ENCODE results near the gene ACKR1.

Gene ACKR1

GRCh38 chr1:159173320-159173719 is 31.4 kb upstream of the ACKR1 start:
- TF ChIP-seq, protein P1, sequence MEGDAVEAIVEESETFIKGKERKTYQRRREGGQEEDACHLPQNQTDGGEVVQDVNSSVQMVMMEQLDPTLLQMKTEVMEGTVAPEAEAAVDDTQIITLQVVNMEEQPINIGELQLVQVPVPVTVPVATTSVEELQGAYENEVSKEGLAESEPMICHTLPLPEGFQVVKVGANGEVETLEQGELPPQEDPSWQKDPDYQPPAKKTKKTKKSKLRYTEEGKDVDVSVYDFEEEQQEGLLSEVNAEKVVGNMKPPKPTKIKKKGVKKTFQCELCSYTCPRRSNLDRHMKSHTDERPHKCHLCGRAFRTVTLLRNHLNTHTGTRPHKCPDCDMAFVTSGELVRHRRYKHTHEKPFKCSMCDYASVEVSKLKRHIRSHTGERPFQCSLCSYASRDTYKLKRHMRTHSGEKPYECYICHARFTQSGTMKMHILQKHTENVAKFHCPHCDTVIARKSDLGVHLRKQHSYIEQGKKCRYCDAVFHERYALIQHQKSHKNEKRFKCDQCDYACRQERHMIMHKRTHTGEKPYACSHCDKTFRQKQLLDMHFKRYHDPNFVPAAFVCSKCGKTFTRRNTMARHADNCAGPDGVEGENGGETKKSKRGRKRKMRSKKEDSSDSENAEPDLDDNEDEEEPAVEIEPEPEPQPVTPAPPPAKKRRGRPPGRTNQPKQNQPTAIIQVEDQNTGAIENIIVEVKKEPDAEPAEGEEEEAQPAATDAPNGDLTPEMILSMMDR (IDR thresholded peaks at IDR 0.05; ENCODE audit: insufficient read depth, low read length): no peak
- TF ChIP-seq, protein P2, sequence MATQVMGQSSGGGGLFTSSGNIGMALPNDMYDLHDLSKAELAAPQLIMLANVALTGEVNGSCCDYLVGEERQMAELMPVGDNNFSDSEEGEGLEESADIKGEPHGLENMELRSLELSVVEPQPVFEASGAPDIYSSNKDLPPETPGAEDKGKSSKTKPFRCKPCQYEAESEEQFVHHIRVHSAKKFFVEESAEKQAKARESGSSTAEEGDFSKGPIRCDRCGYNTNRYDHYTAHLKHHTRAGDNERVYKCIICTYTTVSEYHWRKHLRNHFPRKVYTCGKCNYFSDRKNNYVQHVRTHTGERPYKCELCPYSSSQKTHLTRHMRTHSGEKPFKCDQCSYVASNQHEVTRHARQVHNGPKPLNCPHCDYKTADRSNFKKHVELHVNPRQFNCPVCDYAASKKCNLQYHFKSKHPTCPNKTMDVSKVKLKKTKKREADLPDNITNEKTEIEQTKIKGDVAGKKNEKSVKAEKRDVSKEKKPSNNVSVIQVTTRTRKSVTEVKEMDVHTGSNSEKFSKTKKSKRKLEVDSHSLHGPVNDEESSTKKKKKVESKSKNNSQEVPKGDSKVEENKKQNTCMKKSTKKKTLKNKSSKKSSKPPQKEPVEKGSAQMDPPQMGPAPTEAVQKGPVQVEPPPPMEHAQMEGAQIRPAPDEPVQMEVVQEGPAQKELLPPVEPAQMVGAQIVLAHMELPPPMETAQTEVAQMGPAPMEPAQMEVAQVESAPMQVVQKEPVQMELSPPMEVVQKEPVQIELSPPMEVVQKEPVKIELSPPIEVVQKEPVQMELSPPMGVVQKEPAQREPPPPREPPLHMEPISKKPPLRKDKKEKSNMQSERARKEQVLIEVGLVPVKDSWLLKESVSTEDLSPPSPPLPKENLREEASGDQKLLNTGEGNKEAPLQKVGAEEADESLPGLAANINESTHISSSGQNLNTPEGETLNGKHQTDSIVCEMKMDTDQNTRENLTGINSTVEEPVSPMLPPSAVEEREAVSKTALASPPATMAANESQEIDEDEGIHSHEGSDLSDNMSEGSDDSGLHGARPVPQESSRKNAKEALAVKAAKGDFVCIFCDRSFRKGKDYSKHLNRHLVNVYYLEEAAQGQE (IDR thresholded peaks at IDR 0.05; ENCODE audit: insufficient replicate concordance, low read depth): no peak
- TF ChIP-seq SPI1 (IDR thresholded peaks at IDR 0.05; ENCODE audit: borderline replicate concordance, low read depth) (no peak), POLR2AphosphoS5 (IDR thresholded peaks at IDR 0.05; ENCODE audit: low read depth) (no peak), GABPA (IDR thresholded peaks at IDR 0.05; ENCODE audit: low read depth) (no peak)
- no peak for DNase-seq (ENCODE audit: low read depth in 1 of 2, low spot score in 1 of 2)
- Histone ChIP-seq H3K27me3 (ENCODE audit: insufficient read depth, poor library complexity, severe bottlenecking) (peaks cover 44% of the 10 kb centered on the region), H3K27ac (replicated peaks) (no peak overlapping the region), H3K4me3 (replicated peaks; ENCODE audit: insufficient read depth, low read length) (no peak overlapping the region)

DNA sequence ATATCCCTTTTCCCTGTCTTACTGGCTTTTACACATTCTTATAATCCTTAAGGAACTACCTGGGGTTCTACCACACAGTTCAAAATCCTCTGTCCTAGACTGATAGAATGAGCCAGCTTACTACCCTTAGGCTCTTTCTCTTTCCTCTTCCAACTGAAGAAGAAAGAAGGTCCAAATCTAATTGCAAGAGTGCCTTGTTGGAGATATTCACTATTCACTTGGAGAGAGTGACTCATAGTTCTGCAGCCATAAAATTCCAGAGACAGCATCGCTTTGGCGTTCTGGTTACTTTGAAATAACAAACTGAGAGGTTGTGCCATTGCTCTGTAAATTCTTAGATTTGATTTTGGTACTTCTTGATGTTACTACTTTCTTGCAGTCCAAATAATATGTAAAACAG is 29.1 kb upstream of the ACKR1 start:
- H3K27me3 ChIP-seq (ENCODE audit: insufficient read depth, poor library complexity, severe bottlenecking): peaks cover 33% of the 10 kb centered on the region

DNA sequence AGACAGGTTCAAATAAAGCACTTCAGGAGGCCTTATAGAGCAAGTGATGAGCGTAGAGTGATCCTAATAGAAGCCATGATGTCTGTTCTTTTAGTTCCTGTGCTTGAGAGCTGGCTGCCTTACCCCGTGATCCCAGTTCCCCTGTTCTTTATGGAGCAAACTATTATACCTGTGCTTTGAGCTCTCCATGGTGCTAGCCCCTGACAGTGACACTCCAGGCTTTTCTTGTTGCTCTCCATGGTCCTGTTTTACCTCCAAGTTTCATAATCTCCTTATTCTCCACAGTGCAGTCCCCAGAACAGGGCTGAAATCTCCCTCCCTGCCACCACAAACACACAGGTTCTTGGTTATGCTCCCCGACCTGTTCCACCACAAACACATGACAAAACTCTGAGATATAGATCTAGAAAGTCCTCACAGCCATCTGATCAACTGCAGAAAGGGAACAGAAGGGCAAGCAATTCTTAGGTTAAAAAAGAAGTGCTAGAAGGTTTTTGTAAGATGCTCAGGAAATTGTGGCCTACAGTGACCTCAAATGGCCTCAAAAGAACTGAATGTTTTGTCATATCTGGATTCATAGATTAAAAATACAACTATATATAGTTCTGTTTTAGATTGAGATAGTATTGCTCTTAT is 27.3 kb upstream of the ACKR1 start:
- peaks cover 24% of the 10 kb centered on the region for H3K27me3 ChIP-seq (ENCODE audit: insufficient read depth, poor library complexity, severe bottlenecking)
- no peak overlapping the region for H3K4me3 ChIP-seq (replicated peaks; ENCODE audit: insufficient read depth, low read length)
- TF ChIP-seq, protein P2 (IDR thresholded peaks at IDR 0.05; ENCODE audit: insufficient replicate concordance, low read depth): peak; percentile 100
- TF ChIP-seq SPI1 (IDR thresholded peaks at IDR 0.05; ENCODE audit: borderline replicate concordance, low read depth): no peak; the same call in 1 of the 2 replicates
- no peak for TF ChIP-seq POLR2AphosphoS5 (IDR thresholded peaks at IDR 0.05; ENCODE audit: low read depth)
- H3K27ac ChIP-seq (replicated peaks): no peak overlapping the region
- DNase-seq (ENCODE audit: low read depth in 1 of 2, low spot score in 1 of 2): peak in 1 of 2 experiments; percentile 53

More for the DNA sequence above, 29.1 kb upstream of the ACKR1 start:
- DNase-seq (ENCODE audit: low read depth in 1 of 2, low spot score in 1 of 2): no peak
- TF ChIP-seq, protein P2 (IDR thresholded peaks at IDR 0.05; ENCODE audit: insufficient replicate concordance, low read depth): no peak
- TF ChIP-seq, protein P1 (IDR thresholded peaks at IDR 0.05; ENCODE audit: insufficient read depth, low read length): no peak
- TF ChIP-seq GABPA (IDR thresholded peaks at IDR 0.05; ENCODE audit: low read depth) (no peak), SPI1 (IDR thresholded peaks at IDR 0.05; ENCODE audit: borderline replicate concordance, low read depth) (no peak), POLR2AphosphoS5 (IDR thresholded peaks at IDR 0.05; ENCODE audit: low read depth) (no peak)
- H3K4me3 ChIP-seq (replicated peaks; ENCODE audit: insufficient read depth, low read length): no peak overlapping the region
- no peak overlapping the region for H3K27ac ChIP-seq (replicated peaks)
